B cell (primary cell): Measurements from ENCODE around the gene SCAMP4. TPM values are rescaled to one million over a fixed set of nuclear protein-coding genes. Genes with fewer than 3 reads are reported as not detected.
A peak's percentile ranks its signal among the peaks of the same experiment; 100 is the strongest.

Source experiments
- ATAC-seq: fragments of 200-7000 bp; cut with Tn5 transposase; one replicate; pipeline ENCODE4 v1.10.0; 2021; ENCODE audit warnings: low read depth, mild to moderate bottlenecking, moderate number of reproducible peaks, moderate library complexity
- CTCF ChIA-PET: fragments of 350-600 bp; sonication (Branson Sonifier 250); formaldehyde crosslinking; loops from one replicate; lab custom pipeline; 2021; ENCODE audit warnings: antibody characterized with exemption, inconsistent platforms; lab: Charles Lee
- POLR2A ChIA-PET: fragments of 350-600 bp; sonication (Branson Sonifier 250); formaldehyde crosslinking; loops from one replicate; lab custom pipeline; 2021; ENCODE audit warnings: antibody characterized with exemption; lab: Charles Lee
- DNase-seq: peaks from one replicate; pipeline ENCODE4 v3.0.0; 2013
- H2AFZ ChIP-seq: 2 replicates; pipeline ENCODE4 v1.6.1; 2012; ENCODE audit warnings: mild to moderate bottlenecking, low read depth, low read length; ENCODE audit not compliant: insufficient read depth, poor library complexity, severe bottlenecking
- H3K27ac ChIP-seq, 2 donors: 1 replicate in 1 of 2; 2 replicates in 1 of 2; pipeline ENCODE4 v1.5.1; 2012 to 2013; ENCODE audit warnings: low read length in 2 of 2, mild to moderate bottlenecking in 2 of 2, moderate library complexity in 1 of 2
- H3K27me3 ChIP-seq, 4 experiments: fragments of 200-600 bp in 1 of 4; sonication (generic) in 1 of 4; replicated peaks in 1 of 4; 1 replicate in 2 of 4; 2 replicates in 2 of 4; pipeline versions ENCODE4 v1.6.1 to v1.7.0; 2013 to 2016; ENCODE audit warnings: low read length in 3 of 4, mild to moderate bottlenecking in 2 of 4, mixed read lengths in 1 of 4, moderate library complexity in 1 of 4; ENCODE audit not compliant: insufficient read depth in 4 of 4, control insufficient read depth in 3 of 4; ENCODE audit errors: control extremely low read depth in 1 of 4
- H3K36me3 ChIP-seq, 2 experiments: replicated peaks in 1 of 2; 1 replicate in 1 of 2; 2 replicates in 1 of 2; pipeline versions ENCODE4 v1.6.1 to v1.7.1; 2013; ENCODE audit warnings: low read length in 1 of 2; ENCODE audit not compliant: insufficient read depth in 2 of 2, control insufficient read depth in 1 of 2; ENCODE audit errors: control extremely low read depth in 1 of 2, extremely low read depth in 1 of 2
- H3K4me1 ChIP-seq, 2 donors: fragments of 200-600 bp in 1 of 2; sonication (generic) in 1 of 2; 1 replicate in 1 of 2; 2 replicates in 1 of 2; pipeline versions ENCODE4 v1.5.1 to v1.6.1; 2013 to 2017; ENCODE audit warnings: low read length in 2 of 2; ENCODE audit not compliant: control insufficient read depth in 2 of 2, insufficient read depth in 2 of 2
- H3K4me2 ChIP-seq: replicated peaks from 2 replicates; pipeline ENCODE3; 2012; ENCODE audit warnings: mild to moderate bottlenecking, low read depth, low read length; ENCODE audit not compliant: poor library complexity, severe bottlenecking
- H3K4me3 ChIP-seq, 5 experiments: fragments of 200-600 bp in 1 of 5; sonication (generic) in 1 of 5; 1 replicate in 3 of 5; 2 replicates in 2 of 5; pipeline versions ENCODE4 v1.5.1 to v1.7.0; 2011 to 2016; ENCODE audit warnings: low read length in 4 of 5, mild to moderate bottlenecking in 4 of 5, low read depth in 2 of 5, control low read depth in 1 of 5, moderate library complexity in 1 of 5; ENCODE audit not compliant: insufficient read depth in 1 of 5; ENCODE audit errors: control extremely low read depth in 1 of 5, extremely low read depth in 1 of 5
- H3K79me2 ChIP-seq: fragments of 200-600 bp; sonication (generic); one replicate; pipeline ENCODE4 v1.6.0; 2016; ENCODE audit warnings: low read length; ENCODE audit not compliant: control insufficient read depth, insufficient read depth
- H3K9ac ChIP-seq: fragments of 200-600 bp; sonication (generic); 2 replicates; pipeline ENCODE4 v1.6.1; 2017; ENCODE audit warnings: mild to moderate bottlenecking, low read length, moderate library complexity
- H3K9me3 ChIP-seq, 3 donors: one replicate each; pipeline versions ENCODE4 v1.6.1 to v1.7.1; 2013; ENCODE audit warnings: low read length in 2 of 3; ENCODE audit not compliant: control insufficient read depth in 2 of 3, insufficient read depth in 1 of 3; ENCODE audit errors: control extremely low read depth in 1 of 3
- H4K20me1 ChIP-seq: 2 replicates; pipeline ENCODE4 v1.6.0; 2012; ENCODE audit warnings: mild to moderate bottlenecking, low read length; ENCODE audit not compliant: insufficient read depth, control insufficient read depth, poor library complexity, severe bottlenecking
- H3K27ac Mint-ChIP-seq: one replicate; pipeline ENCODE4 v1.8.0; 2021; ENCODE audit warnings: mixed read lengths
- H3K27me3 Mint-ChIP-seq: one replicate; pipeline ENCODE4 v1.8.0; 2021; ENCODE audit warnings: mixed read lengths
- H3K4me1 Mint-ChIP-seq: one replicate; pipeline ENCODE4 v1.8.0; 2021; ENCODE audit warnings: mixed read lengths
- H3K4me3 Mint-ChIP-seq: one replicate; pipeline ENCODE4 v1.8.0; 2021; ENCODE audit warnings: mixed read lengths
- H3K9me3 Mint-ChIP-seq: one replicate; pipeline ENCODE4 v1.8.0; 2022; ENCODE audit warnings: mixed read lengths; ENCODE audit not compliant: insufficient read depth
- CTCF ChIP-seq: fragments of 200-600 bp; IDR thresholded peaks from one replicate; pipeline ENCODE4 v1.8.0; 2022; ENCODE audit warnings: antibody characterized with exemption, mild to moderate bottlenecking
- EZH2 ChIP-seq: IDR thresholded peaks from 2 replicates; pipeline ENCODE4 v1.6.1; 2012; ENCODE audit warnings: borderline replicate concordance, low read depth, mild to moderate bottlenecking, moderate library complexity, low read length; ENCODE audit not compliant: insufficient read depth, poor library complexity, severe bottlenecking
- WGBS: methylation state at CpG from one replicate; pipeline ENCODE4 v1.1.5; 2013; ENCODE audit warnings: missing lambda C conversion rate; ENCODE audit not compliant: insufficient coverage; 5-methylcytosine and 5-hydroxymethylcytosine counted together
- intact Hi-C: fragments of 100-400 bp; cut with micrococcal nuclease; formaldehyde crosslinking; loops from one replicate; pipeline ENCODE4 v1.10.0; 2022
- polyA plus RNA-seq: library from polyadenylated mRNA; depleted of rRNA; stranded (reverse); fragments of >200 nt; gene quantifications from 2 replicates; pipeline ENCODE4 v1.2.3, GENCODE V29; 2012
- total RNA-seq, 2 donors: library from RNA; stranded (reverse); fragments of 120-200 nt in 1 of 2; gene quantifications; 1 replicate in 1 of 2; 2 replicates in 1 of 2; pipeline versions ENCODE4 v1.2.3 to v1.2.4, GENCODE V29; 2013 to 2022

The SCAMP4 gene
- total and polyA plus RNA-seq, 2 donors (not counting 1 experiment from before 2014, with no cell fraction given): 47.9 to 60.0 TPM

- no peak overlapping the region for H3K4me2 ChIP-seq
- H3K9me3 ChIP-seq: peaks cover 0 to 20% (median 3%) of the 10 kb centered on the region in 3 donors
- POLR2A ChIA-PET: interaction anchor here (1.6 kb wide), 1 partner anchor 9 kb away, joined by 5 read pairs; no protein-coding TSS in a partner anchor
- no peak for ATAC-seq
- H3K79me2 ChIP-seq: peaks cover 51% of the 10 kb centered on the region
- H3K36me3 ChIP-seq: peaks cover 0 to 4% of the 10 kb centered on the region in 2 experiments
- Mint-ChIP-seq H3K4me1 (peaks cover 46% of the 10 kb centered on the region), H3K27ac (peak overlapping the region; percentile 18), H3K27me3 (no peaks in the 10 kb centered on the region), H3K4me3 (no peak overlapping the region), H3K9me3 (peaks cover 2% of the 10 kb centered on the region)
- H3K27ac ChIP-seq: peak overlapping the region in 1 of 2 donors; percentile 14
- H4K20me1 ChIP-seq: no peaks in the 10 kb centered on the region
- intact Hi-C loops: no loop called here
- no peak for DNase-seq
- no peak overlapping the region for H3K4me3 ChIP-seq
- WGBS: 97% methylated on average over 3 of the region's 3 CpGs
- CTCF ChIA-PET: interaction anchor here (0.9 to 1.4 kb wide), 3 partner anchors 10 to 380 kb away, joined by 3 read pairs; no protein-coding TSS in a partner anchor
- no peaks in the 10 kb centered on the region for H3K27me3 ChIP-seq
- H3K4me1 ChIP-seq: peaks cover 35 to 57% of the 10 kb centered on the region in 2 donors
- TF ChIP-seq EZH2: no peak
- no peak for TF ChIP-seq CTCF
- H3K9ac ChIP-seq: no peak overlapping the region
- no peak overlapping the region for H2AFZ ChIP-seq
These were observed 31.2 kb downstream of the SCAMP4 start for GRCh38 chr19:1936430-1936829.

DNA sequence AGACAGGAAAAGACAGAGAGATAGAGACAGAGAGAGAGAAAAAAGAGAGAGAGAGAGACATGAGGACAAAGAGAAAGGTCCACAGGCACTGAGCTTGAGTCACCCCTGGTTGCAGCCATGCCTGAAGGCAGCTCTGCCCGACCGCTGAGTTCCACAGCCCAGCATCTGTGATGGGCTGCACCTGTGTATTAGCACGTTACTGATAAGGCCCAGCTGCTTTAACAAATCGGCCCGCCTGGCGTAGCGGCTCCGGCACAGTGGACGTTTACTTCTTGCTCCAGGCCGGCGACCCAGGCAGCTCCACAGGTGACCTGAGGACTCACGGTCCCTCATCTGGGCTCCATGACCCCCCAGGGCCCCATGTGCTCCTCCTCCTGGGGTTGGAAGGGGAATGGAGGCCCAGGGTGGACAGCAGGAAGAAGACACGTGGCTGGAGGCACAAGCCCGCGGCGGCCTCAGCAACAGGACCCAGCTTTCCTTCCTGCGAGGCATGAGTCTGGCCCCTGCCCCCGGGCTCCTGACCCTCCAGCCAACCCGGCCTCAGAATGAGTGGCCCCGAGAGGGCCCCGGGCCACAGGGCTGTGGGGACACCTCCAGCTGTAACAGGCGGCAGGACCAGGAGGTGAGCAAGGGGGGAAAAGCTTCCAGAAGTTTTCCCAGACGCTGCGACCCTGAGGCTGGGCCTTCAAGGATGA is 31.9 kb downstream of the SCAMP4 start:
- ATAC-seq (no peak), DNase-seq (no peak)
- ChIA-PET POLR2A (interaction anchor here (1.6 kb wide), 1 partner anchor 9 kb away, joined by 5 read pairs; no protein-coding TSS in a partner anchor), CTCF (interaction anchor here (0.7 to 1.4 kb wide), 3 partner anchors 9 to 379 kb away, joined by 3 to 4 read pairs (median 3); no protein-coding TSS in a partner anchor)
- TF ChIP-seq EZH2: no peak
- no peak for TF ChIP-seq CTCF
- Mint-ChIP-seq H3K4me1 (peaks cover 41% of the 10 kb centered on the region), H3K27me3 (no peaks in the 10 kb centered on the region), H3K4me3 (no peak overlapping the region), H3K27ac (peak overlapping the region; percentile 63), H3K9me3 (peaks cover 2% of the 10 kb centered on the region)
- H4K20me1 ChIP-seq: peaks cover 4% of the 10 kb centered on the region
- no peak overlapping the region for H3K4me3 ChIP-seq
- peaks cover 0 to 4% of the 10 kb centered on the region in 2 experiments for H3K36me3 ChIP-seq
- WGBS: 93% methylated on average over 22 of the region's 24 CpGs
- no peak overlapping the region for H3K9ac ChIP-seq
- intact Hi-C loops: no loop called here
- H3K4me1 ChIP-seq: peaks cover 35 to 51% of the 10 kb centered on the region in 2 donors
- H3K4me2 ChIP-seq: no peak overlapping the region
- H3K27ac ChIP-seq: peak overlapping the region in 1 of 2 donors; percentile 14
- H3K9me3 ChIP-seq: peaks cover 0 to 20% (median 3%) of the 10 kb centered on the region in 3 donors
- H3K79me2 ChIP-seq: peaks cover 52% of the 10 kb centered on the region
- no peaks in the 10 kb centered on the region for H3K27me3 ChIP-seq
- no peak overlapping the region for H2AFZ ChIP-seq
